OCI-LY1 (cell line): ENCODE data around the gene DNMBP.

ENCODE experiments used
- CTCF ChIP-seq: fragments of 200-600 bp; sonication (generic), shearing (Covaris generic); IDR thresholded peaks from 2 replicates; pipeline ENCODE4 v1.5.1; 2017; ENCODE audit warnings: mild to moderate bottlenecking, antibody characterized with exemption, low read length, moderate library complexity, mixed read lengths
- EZH2 ChIP-seq: fragments of 200-600 bp; sonication (generic), shearing (Covaris generic); IDR thresholded peaks from 2 replicates; pipeline ENCODE4 v1.8.0; 2017; ENCODE audit warnings: borderline replicate concordance, mixed run types, mild to moderate bottlenecking, antibody characterized with exemption, low read length, moderate library complexity, mixed read lengths

GRCh38 chr10:99920486-99920885 is 89.3 kb downstream of the DNMBP start:
- TF ChIP-seq CTCF (no peak), EZH2 (no peak)
